Endothelial cell of umbilical vein (primary cell): ENCODE data around the gene JTB. TPM values are rescaled to one million over a fixed set of nuclear protein-coding genes. Genes with fewer than 3 reads are reported as not detected.

Source experiments
- BruUV-seq: library from RNA; stranded (reverse); fragments of 400-500 nt; replicated peaks from 2 replicates; lab custom pipeline; 2021; lab: Mats Ljungman, UMichigan
- CTCF ChIA-PET: fragments of 300-600, 350-600 bp; sonication (Branson Sonifier 250); formaldehyde crosslinking; loops from one replicate; lab custom pipeline; 2021; ENCODE audit warnings: antibody characterized with exemption, inconsistent platforms; lab: Charles Lee
- POLR2A ChIA-PET: fragments of 300-600, 350-600 bp; sonication (Branson Sonifier 250); formaldehyde crosslinking; loops from one replicate; lab custom pipeline; 2021; ENCODE audit warnings: antibody characterized with exemption, inconsistent platforms; lab: Charles Lee
- DNase-seq: peaks from one replicate; pipeline ENCODE4 v3.0.0-alpha.2; 2011; ENCODE audit warnings: low read depth, low spot score
- FAIRE-seq: peaks from 2 replicates; lab custom pipeline; 2011; peaks lifted over from hg19 to GRCh38; lab: Jason Lieb, UNC
- H2AFZ ChIP-seq: 2 replicates; pipeline ENCODE4 v1.6.0; 2012; ENCODE audit warnings: low read depth, low read length, control low read depth, inconsistent platforms
- H3K27ac ChIP-seq: 2 replicates; pipeline ENCODE4 v1.5.1; 2011; ENCODE audit warnings: low read depth, mild to moderate bottlenecking, control low read depth, low read length, moderate library complexity; ENCODE audit not compliant: insufficient read depth
- H3K27me3 ChIP-seq, 2 experiments: 2 replicates each; pipeline versions ENCODE4 v1.6.0 to v1.6.1; 2011; ENCODE audit warnings: low read length in 2 of 2, mixed read lengths in 1 of 2; ENCODE audit not compliant: control insufficient read depth in 2 of 2, insufficient read depth in 2 of 2
- H3K36me3 ChIP-seq, 2 experiments: 2 replicates in 1 of 2; 3 replicates in 1 of 2; pipeline ENCODE4 v1.5.1; 2011; ENCODE audit warnings: low read length in 2 of 2, mild to moderate bottlenecking in 1 of 2, moderate library complexity in 1 of 2; ENCODE audit not compliant: control insufficient read depth in 2 of 2, insufficient read depth in 2 of 2; ENCODE audit errors: extremely low read depth in 1 of 2
- H3K4me1 ChIP-seq: 3 replicates; pipeline ENCODE4 v1.5.1; 2011; ENCODE audit warnings: mild to moderate bottlenecking, low read length; ENCODE audit not compliant: control insufficient read depth, insufficient read depth; ENCODE audit errors: extremely low read depth
- H3K4me2 ChIP-seq: 2 replicates; pipeline ENCODE4 v1.6.1; 2011; ENCODE audit warnings: low read length, control low read depth, mixed read lengths; ENCODE audit not compliant: insufficient read depth
- H3K4me3 ChIP-seq, 3 experiments: fragments of 200-600 bp in 1 of 3; sonication (generic), shearing (Covaris generic) in 1 of 3; replicated peaks in 1 of 3; 2 replicates each; pipeline ENCODE4 v1.5.1; 2011 to 2016; ENCODE audit warnings: control low read depth in 3 of 3, low read length in 3 of 3, mild to moderate bottlenecking in 2 of 3, inconsistent platforms in 1 of 3, low read depth in 1 of 3, moderate library complexity in 1 of 3; ENCODE audit not compliant: insufficient read depth in 1 of 3
- H3K79me2 ChIP-seq: 2 replicates; pipeline ENCODE4 v1.6.0; 2012; ENCODE audit warnings: low read length, inconsistent platforms; ENCODE audit not compliant: control insufficient read depth, insufficient read depth
- H3K9ac ChIP-seq: replicated peaks from 2 replicates; pipeline ENCODE3; 2011; ENCODE audit warnings: low read length, control low read depth; ENCODE audit not compliant: insufficient read depth; ENCODE audit errors: extremely low read depth
- H3K9me1 ChIP-seq: replicated peaks from 3 replicates; pipeline ENCODE4 v1.6.0; 2011; ENCODE audit warnings: mild to moderate bottlenecking, low read length; ENCODE audit not compliant: control insufficient read depth, insufficient read depth; ENCODE audit errors: extremely low read depth
- H3K9me3 ChIP-seq: replicated peaks from 2 replicates; pipeline ENCODE4 v1.5.1; 2012; ENCODE audit warnings: low read length, inconsistent platforms; ENCODE audit not compliant: control insufficient read depth, insufficient read depth
- H4K20me1 ChIP-seq: replicated peaks from 2 replicates; pipeline ENCODE3; 2011; ENCODE audit warnings: mild to moderate bottlenecking, low read length; ENCODE audit not compliant: control insufficient read depth, insufficient read depth; ENCODE audit errors: extremely low read depth
- CTCF ChIP-seq, 2 donors: IDR thresholded peaks; 1 replicate in 1 of 2; 2 replicates in 1 of 2; pipeline ENCODE4 v1.5.1; 2011; ENCODE audit warnings: low read length in 2 of 2, mild to moderate bottlenecking in 2 of 2, moderate library complexity in 2 of 2, control low read depth in 1 of 2, inconsistent platforms in 1 of 2, low read depth in 1 of 2; ENCODE audit not compliant: insufficient read depth in 1 of 2; ENCODE audit errors: extremely low read depth in 1 of 2
- EZH2 ChIP-seq: IDR thresholded peaks from 2 replicates; pipeline ENCODE4 v1.6.1; 2012; ENCODE audit warnings: borderline replicate concordance, low read depth, mild to moderate bottlenecking, moderate library complexity, low read length, inconsistent platforms; ENCODE audit not compliant: severe bottlenecking
- FOS ChIP-seq: IDR thresholded peaks from 2 replicates; pipeline ENCODE4 v1.6.1; 2011; ENCODE audit warnings: mild to moderate bottlenecking, low read length, moderate library complexity, borderline replicate concordance; ENCODE audit not compliant: insufficient read depth
- GATA2 ChIP-seq: IDR thresholded peaks from 2 replicates; pipeline ENCODE4 v1.7.0; 2011; ENCODE audit warnings: low read depth, mild to moderate bottlenecking, moderate library complexity, mixed read lengths, low read length; ENCODE audit not compliant: insufficient read length, insufficient read depth
- JUN ChIP-seq: IDR thresholded peaks from 2 replicates; pipeline ENCODE4 v1.6.1; 2011; ENCODE audit warnings: borderline replicate concordance, low read depth; ENCODE audit not compliant: insufficient read length, insufficient read depth
- MAX ChIP-seq: IDR thresholded peaks from 2 replicates; pipeline ENCODE4 v1.6.1; 2011; ENCODE audit not compliant: insufficient read depth, insufficient read length
- MYC ChIP-seq: IDR thresholded peaks from one replicate; pipeline ENCODE4 v1.6.1; 2011; ENCODE audit warnings: mild to moderate bottlenecking, low read depth, low read length
- POLR2A ChIP-seq: IDR thresholded peaks from 2 replicates; pipeline ENCODE4 v1.6.1; 2012; ENCODE audit warnings: low read depth, mild to moderate bottlenecking, control low read depth, low read length
- POLR2AphosphoS5 ChIP-seq: IDR thresholded peaks from 2 replicates; pipeline ENCODE4 v1.6.1; 2012; ENCODE audit warnings: low read depth, mild to moderate bottlenecking, control low read depth, low read length, moderate library complexity; ENCODE audit not compliant: insufficient read depth
- dilution Hi-C: fragments of 300-500 bp; cut with MboI; formaldehyde crosslinking; loops from one replicate; pipeline ENCODE4 v1.15.0; 2019; ENCODE audit warnings: low sequenced_read_pairs; ENCODE audit not compliant: extremely low pct_ligation_motif_present
- intact Hi-C: fragments of 100-400 bp; cut with micrococcal nuclease; formaldehyde crosslinking; loops from one replicate; pipeline ENCODE4 v1.10.0; 2022
- polyA plus RNA-seq, 4 experiments: library from polyadenylated mRNA; depleted of rRNA in 3 of 4; stranded (reverse) in 3 of 4; unstranded in 1 of 4; fragments of >200 nt; gene quantifications; 2 replicates each; pipeline versions ENCODE4 v1.2.1 to v1.2.3, GENCODE V29; 2011 to 2012; ENCODE audit warnings: missing spikeins in 1 of 4
- total RNA-seq: library from RNA; stranded (reverse); gene quantifications from 2 replicates; pipeline ENCODE4 v1.2.3, GENCODE V29; 2021

Gene JTB
- total and polyA plus RNA-seq, 2 donors (not counting 3 experiments of a cell fraction or from before 2014, with no cell fraction given), result 90.2 to 149 TPM

GRCh38 chr1:153939476-153939875 lies 38.0 kb downstream of the JTB start:
- BruUV-seq, result no TSS peak
- POLR2A ChIA-PET, result interaction anchor here (1.2 kb wide), 1 partner anchor 51 kb away, joined by 3 read pairs; the partner anchor contains the start of gene RPS27

More at GRCh38 chr1:153939476-153939875, 38.0 kb downstream of the JTB start:
- Histone ChIP-seq H2AFZ (no peak overlapping the region), H3K9me3 (no peaks in the 10 kb centered on the region), H3K27me3 (no peaks in the 10 kb centered on the region), H3K9me1 (no peaks in the 10 kb centered on the region), H3K4me2 (no peak overlapping the region), H3K27ac (no peak overlapping the region), H4K20me1 (no peaks in the 10 kb centered on the region), H3K9ac (no peak overlapping the region), H3K79me2 (peaks cover 3% of the 10 kb centered on the region), H3K36me3 (peaks cover 2 to 53% of the 10 kb centered on the region in 2 experiments), H3K4me1 (no peaks in the 10 kb centered on the region), H3K4me3 (no peak overlapping the region)
- TF ChIP-seq CTCF (IDR thresholded peaks at IDR 0.05; ENCODE audit: extremely low read depth in 1 of 2, insufficient read depth in 1 of 2, low read depth in 1 of 2, low read length in 2 of 2), result no peak
- no peak for TF ChIP-seq MYC
- no peak for TF ChIP-seq POLR2A
- no peak for TF ChIP-seq EZH2
- TF ChIP-seq MAX, result no peak
- no peak for TF ChIP-seq GATA2
- TF ChIP-seq POLR2AphosphoS5, result no peak
- no peak for TF ChIP-seq JUN
- TF ChIP-seq FOS, result no peak
- intact Hi-C loops, result no loop called here
- FAIRE-seq (no peak), DNase-seq (no peak)
- dilution Hi-C loops, result no loop called here
- CTCF ChIA-PET, result interaction anchor here (1.9 to 2.8 kb wide), 2 partner anchors 10 to 118 kb away, joined by 5 to 15 read pairs; no protein-coding TSS in a partner anchor
